ENCODE results near the gene LRRC8E. TPM values are rescaled to one million over a fixed set of nuclear protein-coding genes. Genes with fewer than 3 reads are reported as not detected.

Gene LRRC8E
- total RNA-seq, result 1.00 and 1.4 TPM in 2 replicates

DNA sequence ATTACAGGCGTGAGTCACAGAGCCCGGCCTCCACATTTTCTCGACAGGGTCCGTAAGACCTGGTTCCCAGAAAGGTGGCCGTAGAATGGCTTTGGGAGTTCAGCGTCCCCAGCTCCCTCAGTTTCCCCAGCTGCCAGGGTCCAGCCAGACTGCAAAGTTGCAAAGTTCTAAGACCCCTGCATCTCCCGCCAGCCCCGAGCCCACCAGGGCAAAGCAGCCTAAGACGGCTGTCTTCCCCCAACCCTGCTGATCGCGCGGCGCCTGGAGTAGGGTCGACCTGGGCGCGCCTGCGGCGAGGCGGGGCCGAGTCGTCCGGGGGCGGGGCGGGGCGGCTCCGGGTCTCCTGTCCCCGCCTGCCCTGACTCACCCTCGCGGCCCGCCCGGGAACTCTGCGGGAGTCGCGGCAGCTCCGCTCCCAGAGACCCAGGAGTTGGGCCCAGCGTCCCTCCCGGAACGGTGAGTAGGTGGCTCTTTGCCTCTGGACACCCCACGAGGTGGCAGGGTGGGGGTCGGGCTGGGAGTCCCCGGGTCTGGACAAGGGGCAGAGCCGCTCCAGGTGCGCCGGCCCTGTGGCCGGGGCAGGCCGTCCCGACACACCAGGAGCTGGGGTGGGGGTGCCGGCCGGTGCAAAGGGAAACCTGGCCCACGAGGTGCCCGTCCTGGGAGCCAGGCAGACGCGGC, at the start of gene LRRC8E:
TSS of gene LRRC8E (plus strand) at position 366 of the 681 bp plus-strand sequence. CDS start 7,094 bp downstream, outside the sequence.

DNA sequence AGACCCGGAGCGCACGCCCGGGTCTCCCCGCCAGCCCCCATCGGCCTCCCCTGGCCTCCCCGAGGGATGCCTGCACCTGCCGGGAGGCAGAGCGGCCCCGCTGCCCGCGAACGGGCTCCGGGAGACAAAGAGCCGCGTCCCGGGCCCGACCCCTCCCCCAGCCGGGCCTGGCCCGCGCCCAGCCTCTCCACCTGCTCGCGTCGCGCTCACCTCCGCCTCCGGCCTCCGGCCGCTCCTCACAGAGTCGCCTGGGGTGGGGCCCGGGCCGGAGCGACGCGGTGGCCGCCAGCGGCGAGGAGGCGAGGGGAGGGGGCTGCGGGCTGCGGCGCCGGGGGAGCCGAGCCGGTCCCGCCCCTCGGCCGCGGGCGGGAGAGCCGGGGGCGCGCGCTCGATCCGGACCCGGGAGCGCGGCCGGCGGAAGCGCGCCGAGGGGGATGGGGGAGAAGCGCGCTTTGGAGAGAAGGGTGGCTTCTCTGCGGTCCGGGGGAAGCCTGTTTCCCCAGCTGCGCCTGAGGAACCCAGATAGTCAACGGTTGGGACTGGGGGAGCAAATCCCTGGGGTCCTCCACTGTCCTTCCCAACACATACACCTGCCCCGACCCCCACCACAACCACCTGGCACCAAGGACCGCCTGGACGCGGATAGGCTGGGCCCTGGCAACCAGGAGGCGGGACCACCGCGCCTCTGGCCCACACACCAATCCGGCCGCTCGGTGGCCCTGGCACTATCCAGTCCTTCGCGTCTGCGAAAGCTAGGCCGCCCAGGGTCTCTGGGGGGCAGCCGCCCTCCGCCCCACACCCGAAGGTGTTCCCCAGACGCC, 14.0 kb upstream of the LRRC8E start, which contains the start of gene PRR36:
TSS of gene PRR36 (minus strand) at position 315 of the 821 bp plus-strand sequence. CDS start 701 bp downstream, outside the sequence.

DNA sequence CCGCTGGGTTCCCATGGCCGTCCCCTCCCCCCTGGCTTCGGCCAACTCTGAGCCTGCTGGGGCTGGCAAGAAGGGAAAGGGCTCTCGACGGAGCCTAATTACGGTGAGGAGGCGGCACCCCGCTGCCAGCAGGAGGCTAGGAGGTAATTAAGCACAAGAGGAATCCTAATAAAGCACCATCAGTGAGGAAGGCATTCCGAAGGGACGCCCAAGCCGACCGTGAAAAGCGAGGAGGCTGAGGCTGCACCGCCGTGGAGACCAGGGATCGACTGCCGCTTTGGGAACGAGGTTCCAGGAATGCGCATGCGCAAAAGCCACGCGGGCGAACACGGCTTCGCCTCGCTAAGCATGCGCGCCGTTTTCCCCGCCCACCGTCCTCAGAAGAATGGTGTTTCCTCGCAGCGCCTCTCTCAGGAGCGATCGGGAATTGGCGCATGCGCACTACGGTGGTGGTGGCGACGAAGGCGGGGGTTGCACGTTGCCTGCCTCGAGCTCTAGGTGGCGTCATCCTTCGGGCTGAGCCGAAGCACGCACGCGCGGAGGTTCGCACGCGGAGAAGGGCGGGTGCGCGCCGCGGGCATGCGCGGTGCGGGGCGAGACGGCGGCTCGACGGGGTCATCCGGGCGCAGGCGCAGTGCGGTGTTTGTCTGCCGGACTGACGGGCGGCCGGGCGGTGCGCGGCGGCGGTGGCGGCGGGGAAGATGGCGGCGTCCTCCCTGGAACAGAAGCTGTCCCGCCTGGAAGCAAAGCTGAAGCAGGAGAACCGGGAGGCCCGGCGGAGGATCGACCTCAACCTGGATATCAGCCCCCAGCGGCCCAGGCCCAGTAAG, 15.1 kb downstream of the LRRC8E start, which contains the start of gene MAP2K7:
TSS of gene MAP2K7 (plus strand) at position 634 of the 830 bp plus-strand sequence. CDS start at position 702, 68 bp downstream.

DNA sequence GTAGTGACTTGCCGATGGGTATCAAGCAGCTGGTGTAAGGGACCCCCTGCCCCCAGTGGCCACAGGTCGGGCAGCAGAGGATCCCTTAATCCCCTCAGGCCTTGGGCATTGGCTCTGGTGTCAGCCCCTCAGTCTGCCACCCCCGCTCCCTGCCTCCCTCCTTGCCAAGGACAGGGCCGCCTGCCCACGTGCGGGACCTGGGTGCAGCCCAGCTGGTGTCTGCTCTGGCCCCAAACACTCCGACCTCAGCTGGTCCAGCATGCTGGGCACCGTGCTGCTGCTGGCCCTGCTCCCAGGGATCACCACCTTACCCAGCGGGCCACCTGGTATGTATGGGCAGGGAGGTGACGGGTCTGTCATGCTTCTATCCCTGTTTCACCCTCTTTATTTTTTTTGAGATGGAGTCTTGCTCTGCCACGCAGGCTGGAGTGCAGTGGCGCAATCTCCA, 26.3 kb downstream of the LRRC8E start, which contains the start of gene TGFBR3L:
TSS of gene TGFBR3L (plus strand) at position 233 of the 448 bp plus-strand sequence.

DNA sequence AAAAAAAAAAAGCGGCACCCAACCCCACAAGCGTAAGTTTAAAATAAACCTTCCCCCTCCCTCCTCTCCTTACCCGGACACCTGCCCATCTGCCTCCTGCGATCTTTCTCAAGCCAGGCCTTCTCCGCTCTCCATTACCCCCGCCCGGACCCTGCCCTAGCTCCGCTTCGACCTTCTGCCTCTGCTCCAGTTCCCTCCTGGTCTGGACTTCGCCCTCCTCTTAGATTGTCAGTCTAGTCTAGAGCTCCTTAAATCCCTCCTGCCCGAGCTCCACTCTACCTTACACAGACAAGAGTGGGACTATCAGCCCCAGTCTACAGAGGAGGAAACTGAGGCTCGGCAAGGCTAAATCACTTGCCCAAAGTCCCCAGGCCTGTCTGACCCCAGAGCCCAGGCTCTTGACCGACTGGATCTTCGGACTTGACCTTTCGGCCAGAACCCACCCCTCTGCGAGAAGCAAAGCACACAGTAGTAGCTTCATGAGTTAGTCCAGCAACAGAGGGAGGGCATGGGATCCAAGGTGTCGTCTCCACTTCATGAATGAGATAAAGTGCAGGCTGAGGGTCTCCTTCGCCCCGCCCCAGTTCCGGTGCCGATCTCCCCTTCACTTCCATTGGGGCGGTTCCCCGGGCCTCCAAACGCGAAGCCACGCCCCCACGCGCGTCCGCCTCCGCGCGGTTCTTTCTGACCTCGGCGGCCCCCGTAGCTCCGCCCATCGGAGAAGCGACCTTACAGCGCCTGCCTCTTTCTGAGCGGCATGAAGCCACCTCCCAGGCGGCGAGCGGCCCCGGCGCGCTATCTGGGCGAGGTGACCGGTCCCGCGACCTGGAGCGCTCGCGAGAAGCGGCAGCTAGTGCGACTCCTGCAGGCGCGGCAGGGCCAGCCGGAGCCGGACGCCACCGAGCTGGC, 31.6 kb downstream of the LRRC8E start, which contains the start of gene SNAPC2:
TSS of gene SNAPC2 (plus strand) at position 729 of the 909 bp plus-strand sequence. CDS start at position 758, 29 bp downstream.

DNA sequence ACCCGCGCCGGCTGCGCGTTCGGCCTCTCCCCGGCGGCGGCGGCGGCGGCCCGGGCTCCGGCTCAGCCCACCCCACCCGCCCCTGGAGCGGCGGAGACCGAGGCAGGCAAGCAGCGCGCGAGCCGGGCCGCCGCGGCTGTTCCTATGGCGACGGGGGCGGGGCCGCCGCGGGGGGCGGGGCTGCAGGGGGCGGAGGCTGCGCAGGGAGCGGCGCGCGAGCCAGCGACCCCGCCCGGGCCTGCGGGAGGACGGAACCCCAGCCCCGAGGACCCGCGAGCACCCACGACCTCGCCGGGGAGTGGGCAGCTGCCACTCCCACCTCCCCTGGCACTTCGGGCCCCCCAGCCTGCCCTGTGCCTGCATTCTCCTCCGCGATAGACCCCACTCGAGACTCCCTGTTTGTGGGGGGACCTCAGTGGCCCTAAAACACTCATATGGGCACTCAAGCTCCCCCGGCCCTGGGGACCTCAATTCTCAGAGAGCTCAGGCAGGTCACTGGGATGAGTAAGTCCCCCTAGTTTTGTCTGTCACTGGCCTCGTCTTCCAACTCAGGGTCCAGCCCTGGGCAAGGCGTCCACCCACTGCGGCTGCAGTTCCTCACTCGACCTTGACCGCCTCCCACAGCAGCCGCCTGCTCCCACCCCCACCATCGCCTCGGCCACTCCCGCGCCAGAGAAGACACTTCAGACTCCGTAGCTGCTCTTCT, 37.9 kb downstream of the LRRC8E start, which contains the start of gene CTXN1:
TSS of gene CTXN1 (minus strand) at position 115 of the 706 bp plus-strand sequence. CDS start 597 bp downstream, outside the sequence.

DNA sequence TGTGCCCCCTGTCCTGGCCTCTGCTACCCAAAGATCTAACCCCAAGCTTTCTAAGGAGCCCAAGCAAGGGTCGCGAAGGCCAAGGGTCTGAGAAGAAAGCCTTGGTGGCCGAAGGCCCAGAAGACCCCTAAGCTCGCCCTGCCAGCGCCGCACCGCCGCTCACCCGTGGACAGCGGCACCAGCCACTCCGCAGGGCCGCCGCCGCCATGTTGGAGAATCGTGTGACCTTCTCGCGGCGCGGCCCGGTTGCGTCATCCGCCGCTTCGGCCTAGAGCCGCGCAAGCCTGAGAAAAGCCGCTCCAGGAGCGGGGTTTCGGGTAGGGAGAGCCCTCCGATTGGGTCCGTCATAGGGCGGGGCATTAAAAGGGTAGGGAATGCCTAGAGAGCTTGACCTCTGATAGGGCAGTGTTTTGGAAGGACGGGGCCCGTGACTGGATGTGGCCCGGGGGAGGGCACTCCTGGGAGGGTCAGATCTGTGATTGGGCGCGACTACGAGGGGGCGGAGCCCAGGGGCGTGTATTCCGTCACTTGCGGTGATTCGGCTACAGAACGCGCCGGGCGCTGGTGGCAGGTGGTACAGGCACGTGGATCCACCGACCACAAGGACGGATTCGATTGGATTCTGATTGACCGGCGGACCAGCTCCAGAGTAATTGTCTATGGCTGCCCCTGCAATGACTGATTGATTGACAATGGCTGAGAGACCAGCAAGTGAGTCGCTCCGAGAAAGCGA, 55.3 kb downstream of the LRRC8E start, which contains the start of gene TIMM44:
TSS of gene TIMM44 (minus strand) at position 223 of the 733 bp plus-strand sequence. CDS start at position 208, 15 bp downstream.

Other genes with a start within 250 kb of the LRRC8E start
- not detected in 2 replicates for gene RETN, start 219.5 kb upstream of the LRRC8E start, total RNA-seq
- not detected in 2 replicates for gene MCEMP1, start 211.4 kb upstream of the LRRC8E start, total RNA-seq
- 129 and 159 TPM in 2 replicates for gene TRAPPC5, start 207.7 kb upstream of the LRRC8E start, total RNA-seq
- gene FCER2, start 186.4 kb upstream of the LRRC8E start, total RNA-seq, result not detected in 2 replicates
- gene CLEC4G, start 156.4 kb upstream of the LRRC8E start, total RNA-seq, result not detected in 2 replicates
- not detected in 2 replicates for gene CD209, start 141.0 kb upstream of the LRRC8E start, total RNA-seq
- 0.20 TPM in 1 of 2 replicates, not detected in the other for gene CLEC4M, start 125.3 kb upstream of the LRRC8E start, total RNA-seq
- 19.7 and 21.1 TPM in 2 replicates for gene EVI5L, start 58.3 kb upstream of the LRRC8E start, total RNA-seq
- not detected in 2 replicates for gene PRR36, start 14.1 kb upstream of the LRRC8E start, total RNA-seq
- 7.8 and 9.3 TPM in 2 replicates for gene MAP2K7, start 15.4 kb downstream of the LRRC8E start, total RNA-seq
- gene TGFBR3L, start 26.3 kb downstream of the LRRC8E start, total RNA-seq, result not detected in 2 replicates
- 33.9 and 41.0 TPM in 2 replicates for gene SNAPC2, start 31.8 kb downstream of the LRRC8E start, total RNA-seq
- 4.1 and 5.5 TPM in 2 replicates for gene CTXN1, start 37.6 kb downstream of the LRRC8E start, total RNA-seq
- 60.7 and 70.1 TPM in 2 replicates for gene TIMM44, start 55.2 kb downstream of the LRRC8E start, total RNA-seq
- gene ELAVL1, start 117.1 kb downstream of the LRRC8E start, total RNA-seq, result 47.4 and 49.6 TPM in 2 replicates
- gene CCL25, start 164.2 kb downstream of the LRRC8E start, total RNA-seq, result not detected in 2 replicates

Data from mammary microvascular endothelial cell (primary cell).